Esophagus muscularis mucosa (tissue), 4 donors: ENCODE measurements around the gene COL9A2.

Experiments
- EP300 ChIP-seq: sonication (generic); formaldehyde crosslinking; IDR thresholded peaks from one replicate; pipeline ENCODE4 v1.6.1; 2017; ENCODE audit warnings: antibody characterized with exemption
- POLR2A ChIP-seq: fragments of 450-650 bp; IDR thresholded peaks from one replicate; pipeline ENCODE4 v1.6.1; 2017; ENCODE audit warnings: antibody characterized with exemption, moderate library complexity, mild to moderate bottlenecking, low read depth
- POLR2AphosphoS5 ChIP-seq, 2 donors: sonication (generic); formaldehyde crosslinking; IDR thresholded peaks; one replicate each; pipeline ENCODE4 v1.6.1; 2017; ENCODE audit warnings: antibody characterized with exemption in 2 of 2
- TF ChIP-seq, protein P1 (sequence below), 3 experiments: fragments of 200-600 bp in 2 of 3; fragments of 450-650 bp in 1 of 3; sonication (generic) in 2 of 3; IDR thresholded peaks; one replicate each; pipeline ENCODE4 v1.5.1; 2017 to 2019; ENCODE audit warnings: antibody characterized with exemption in 3 of 3, mild to moderate bottlenecking in 2 of 3, moderate library complexity in 1 of 3

DNA sequence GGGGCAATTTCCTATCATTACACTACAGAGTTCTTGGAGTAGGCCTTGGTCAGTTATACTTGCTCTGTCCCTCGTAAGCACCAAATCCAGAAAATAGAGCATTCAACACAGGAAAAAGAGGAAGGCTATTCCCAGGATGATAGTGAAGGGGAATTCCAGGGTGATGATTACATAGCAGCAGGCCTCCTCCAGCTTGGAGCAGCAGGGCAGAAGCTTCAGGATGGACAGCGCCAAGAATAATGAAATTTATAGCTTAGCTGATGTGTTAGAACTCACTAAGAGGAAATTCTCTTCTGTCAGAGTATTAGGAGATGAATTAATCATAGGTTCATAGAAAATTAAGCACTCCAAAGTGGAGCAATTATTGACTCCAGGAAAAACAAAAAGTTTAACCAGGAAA is 45.6 kb upstream of the COL9A2 start:
- TF ChIP-seq POLR2A (no peak), POLR2AphosphoS5 (IDR thresholded peaks at IDR 0.05) (no peak), EP300 (no peak)
- TF ChIP-seq, protein P1, sequence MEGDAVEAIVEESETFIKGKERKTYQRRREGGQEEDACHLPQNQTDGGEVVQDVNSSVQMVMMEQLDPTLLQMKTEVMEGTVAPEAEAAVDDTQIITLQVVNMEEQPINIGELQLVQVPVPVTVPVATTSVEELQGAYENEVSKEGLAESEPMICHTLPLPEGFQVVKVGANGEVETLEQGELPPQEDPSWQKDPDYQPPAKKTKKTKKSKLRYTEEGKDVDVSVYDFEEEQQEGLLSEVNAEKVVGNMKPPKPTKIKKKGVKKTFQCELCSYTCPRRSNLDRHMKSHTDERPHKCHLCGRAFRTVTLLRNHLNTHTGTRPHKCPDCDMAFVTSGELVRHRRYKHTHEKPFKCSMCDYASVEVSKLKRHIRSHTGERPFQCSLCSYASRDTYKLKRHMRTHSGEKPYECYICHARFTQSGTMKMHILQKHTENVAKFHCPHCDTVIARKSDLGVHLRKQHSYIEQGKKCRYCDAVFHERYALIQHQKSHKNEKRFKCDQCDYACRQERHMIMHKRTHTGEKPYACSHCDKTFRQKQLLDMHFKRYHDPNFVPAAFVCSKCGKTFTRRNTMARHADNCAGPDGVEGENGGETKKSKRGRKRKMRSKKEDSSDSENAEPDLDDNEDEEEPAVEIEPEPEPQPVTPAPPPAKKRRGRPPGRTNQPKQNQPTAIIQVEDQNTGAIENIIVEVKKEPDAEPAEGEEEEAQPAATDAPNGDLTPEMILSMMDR (IDR thresholded peaks at IDR 0.05), result no peak
